Neural cell (in vitro differentiated cells): ENCODE data around the gene CCDC61. TPM values are rescaled to one million over a fixed set of nuclear protein-coding genes. Genes with fewer than 3 reads are reported as not detected.

Source experiments
- H2AFZ ChIP-seq: fragments of 200-600, 300-800 bp; sonication (generic), shearing (Covaris generic); 2 replicates; pipeline ENCODE4 v1.6.0; 2014; ENCODE audit warnings: low read depth, mild to moderate bottlenecking, antibody characterized with exemption, low read length, moderate library complexity
- H3F3A ChIP-seq: fragments of 200-600 bp; shearing (Covaris generic); 2 replicates; pipeline ENCODE4 v1.6.1; 2016; ENCODE audit warnings: mild to moderate bottlenecking, moderate library complexity, mixed read lengths, antibody characterized with exemption, low read length; ENCODE audit not compliant: insufficient read depth, poor library complexity, severe bottlenecking
- H3K27ac ChIP-seq: fragments of 200-600, 300-800 bp; sonication (generic), shearing (Covaris generic); 2 replicates; pipeline ENCODE4 v1.5.1; 2014; ENCODE audit warnings: mild to moderate bottlenecking, low read length, moderate library complexity
- H3K27me3 ChIP-seq: fragments of 300-800, 200-600 bp; sonication (generic), shearing (Covaris generic); 2 replicates; pipeline ENCODE4 v1.6.0; 2014; ENCODE audit warnings: mild to moderate bottlenecking, low read depth, low read length, moderate library complexity; ENCODE audit not compliant: insufficient read depth
- H3K36me3 ChIP-seq: fragments of 300-800, 200-600 bp; sonication (generic), shearing (Covaris generic); 2 replicates; pipeline ENCODE4 v1.5.1; 2014; ENCODE audit warnings: mild to moderate bottlenecking, antibody characterized with exemption, low read length, moderate library complexity; ENCODE audit not compliant: insufficient read depth
- H3K4me2 ChIP-seq: fragments of 300-800, 200-600 bp; sonication (generic), shearing (Covaris generic); 2 replicates; pipeline ENCODE4 v1.6.0; 2014; ENCODE audit warnings: mild to moderate bottlenecking, low read length
- H3K4me3 ChIP-seq: fragments of 300-800, 200-600 bp; sonication (generic), shearing (Covaris generic); 2 replicates; pipeline ENCODE4 v1.5.1; 2014; ENCODE audit warnings: mild to moderate bottlenecking, low read length, moderate library complexity
- H3K79me2 ChIP-seq: fragments of 200-600 bp; shearing (Covaris generic); replicated peaks from 2 replicates; pipeline ENCODE4 v1.6.0; 2014; ENCODE audit warnings: mild to moderate bottlenecking, low read length, moderate library complexity; ENCODE audit not compliant: insufficient read depth
- H3K9ac ChIP-seq: fragments of 300-800, 200-600 bp; sonication (generic), shearing (Covaris generic); 2 replicates; pipeline ENCODE4 v1.6.1; 2016; ENCODE audit warnings: mild to moderate bottlenecking, low read length, mixed read lengths
- H3K9me2 ChIP-seq: fragments of 200-600 bp; shearing (Covaris generic); 2 replicates; pipeline ENCODE4 v1.6.1; 2016; ENCODE audit warnings: mild to moderate bottlenecking, low read length, mixed read lengths; ENCODE audit not compliant: insufficient read depth
- H3K9me3 ChIP-seq: fragments of 200-600, 300-800 bp; sonication (generic), shearing (Covaris generic); 2 replicates; pipeline ENCODE4 v1.6.1; 2016; ENCODE audit warnings: mild to moderate bottlenecking, mixed run types, low read length, moderate library complexity, mixed read lengths
- H4K20me1 ChIP-seq: fragments of 200-600 bp; shearing (Covaris generic); 2 replicates; pipeline ENCODE4 v1.6.1; 2016; ENCODE audit warnings: mild to moderate bottlenecking, mixed run types; ENCODE audit not compliant: insufficient read depth
- EP300 ChIP-seq: fragments of 450-650 bp; conservative IDR thresholded peaks from 2 replicates; pipeline ENCODE4 v1.6.1; 2014; ENCODE audit warnings: antibody characterized with exemption, mild to moderate bottlenecking, moderate library complexity; ENCODE audit not compliant: poor library complexity, severe bottlenecking
- EZH2 ChIP-seq: fragments of 200-600, 300-800 bp; shearing (Covaris generic), sonication (generic); IDR thresholded peaks from 2 replicates; pipeline ENCODE4 v1.6.1; 2014; ENCODE audit warnings: antibody characterized with exemption, low read length, borderline replicate concordance, mild to moderate bottlenecking; ENCODE audit not compliant: insufficient read depth, poor library complexity, severe bottlenecking
- MXI1 ChIP-seq: fragments of 450-650 bp; conservative IDR thresholded peaks from 2 replicates; pipeline ENCODE4 v1.6.1; 2014; ENCODE audit warnings: antibody characterized with exemption, mild to moderate bottlenecking; ENCODE audit not compliant: poor library complexity, severe bottlenecking
- POLR2AphosphoS5 ChIP-seq: IDR thresholded peaks from 2 replicates; pipeline ENCODE4 v1.6.1; 2012
- RAD21 ChIP-seq: fragments of 450-650 bp; conservative IDR thresholded peaks from 2 replicates; pipeline ENCODE4 v1.6.1; 2014; ENCODE audit warnings: antibody characterized with exemption, mild to moderate bottlenecking, moderate library complexity
- SMC3 ChIP-seq: fragments of 450-650 bp; conservative IDR thresholded peaks from 2 replicates; pipeline ENCODE4 v1.6.1; 2014; ENCODE audit warnings: antibody characterized with exemption, mild to moderate bottlenecking, moderate library complexity; ENCODE audit not compliant: poor library complexity
- TAF1 ChIP-seq: IDR thresholded peaks from 2 replicates; pipeline ENCODE4 v1.6.1; 2012; ENCODE audit warnings: low read depth
- polyA plus RNA-seq: library from polyadenylated mRNA; depleted of rRNA; stranded (reverse); fragments of >200 nt; gene quantifications from 2 replicates; pipeline ENCODE4 v1.2.3, GENCODE V29; 2014
- TF ChIP-seq, protein P1 (sequence below): fragments of 450-650 bp; IDR thresholded peaks from 2 replicates; pipeline ENCODE4 v1.5.1; 2014; ENCODE audit warnings: antibody characterized with exemption, mild to moderate bottlenecking, moderate library complexity; ENCODE audit not compliant: poor library complexity, severe bottlenecking
- TF ChIP-seq, protein P2 (sequence below): IDR thresholded peaks from 2 replicates; pipeline ENCODE4 v1.6.1; 2012; ENCODE audit warnings: borderline replicate concordance

The CCDC61 gene
- polyA plus RNA-seq, 1 donor from 2014 or later = 0.82 TPM

- Histone ChIP-seq H2AFZ (no peak overlapping the region), H3K4me2 (no peak overlapping the region), H4K20me1 (no peaks in the 10 kb centered on the region), H3K27me3 (no peaks in the 10 kb centered on the region), H3K9me3 (no peaks in the 10 kb centered on the region), H3K9me2 (no peaks in the 10 kb centered on the region), H3K36me3 (no peaks in the 10 kb centered on the region), H3K79me2 (no peaks in the 10 kb centered on the region), H3F3A (no peaks in the 10 kb centered on the region), H3K4me3 (no peak overlapping the region), H3K9ac (no peak overlapping the region), H3K27ac (no peak overlapping the region)
- TF ChIP-seq MXI1 (no peak), POLR2AphosphoS5 (no peak)
- TF ChIP-seq, protein P1, sequence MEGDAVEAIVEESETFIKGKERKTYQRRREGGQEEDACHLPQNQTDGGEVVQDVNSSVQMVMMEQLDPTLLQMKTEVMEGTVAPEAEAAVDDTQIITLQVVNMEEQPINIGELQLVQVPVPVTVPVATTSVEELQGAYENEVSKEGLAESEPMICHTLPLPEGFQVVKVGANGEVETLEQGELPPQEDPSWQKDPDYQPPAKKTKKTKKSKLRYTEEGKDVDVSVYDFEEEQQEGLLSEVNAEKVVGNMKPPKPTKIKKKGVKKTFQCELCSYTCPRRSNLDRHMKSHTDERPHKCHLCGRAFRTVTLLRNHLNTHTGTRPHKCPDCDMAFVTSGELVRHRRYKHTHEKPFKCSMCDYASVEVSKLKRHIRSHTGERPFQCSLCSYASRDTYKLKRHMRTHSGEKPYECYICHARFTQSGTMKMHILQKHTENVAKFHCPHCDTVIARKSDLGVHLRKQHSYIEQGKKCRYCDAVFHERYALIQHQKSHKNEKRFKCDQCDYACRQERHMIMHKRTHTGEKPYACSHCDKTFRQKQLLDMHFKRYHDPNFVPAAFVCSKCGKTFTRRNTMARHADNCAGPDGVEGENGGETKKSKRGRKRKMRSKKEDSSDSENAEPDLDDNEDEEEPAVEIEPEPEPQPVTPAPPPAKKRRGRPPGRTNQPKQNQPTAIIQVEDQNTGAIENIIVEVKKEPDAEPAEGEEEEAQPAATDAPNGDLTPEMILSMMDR = no peak
These were observed 28.1 kb downstream of the CCDC61 start for GRCh38 chr19:46023311-46023779.

GRCh38 chr19:46025835-46026234, 30.6 kb downstream of the CCDC61 start:
- H3K9ac ChIP-seq = no peak overlapping the region
- no peaks in the 10 kb centered on the region for H4K20me1 ChIP-seq
- no peak overlapping the region for H3K4me3 ChIP-seq
- no peaks in the 10 kb centered on the region for H3K9me2 ChIP-seq
- TF ChIP-seq EZH2 (no peak), RAD21 (no peak), MXI1 (no peak), POLR2AphosphoS5 (no peak), EP300 (no peak), SMC3 (no peak), TAF1 (no peak)
- TF ChIP-seq, protein P2, sequence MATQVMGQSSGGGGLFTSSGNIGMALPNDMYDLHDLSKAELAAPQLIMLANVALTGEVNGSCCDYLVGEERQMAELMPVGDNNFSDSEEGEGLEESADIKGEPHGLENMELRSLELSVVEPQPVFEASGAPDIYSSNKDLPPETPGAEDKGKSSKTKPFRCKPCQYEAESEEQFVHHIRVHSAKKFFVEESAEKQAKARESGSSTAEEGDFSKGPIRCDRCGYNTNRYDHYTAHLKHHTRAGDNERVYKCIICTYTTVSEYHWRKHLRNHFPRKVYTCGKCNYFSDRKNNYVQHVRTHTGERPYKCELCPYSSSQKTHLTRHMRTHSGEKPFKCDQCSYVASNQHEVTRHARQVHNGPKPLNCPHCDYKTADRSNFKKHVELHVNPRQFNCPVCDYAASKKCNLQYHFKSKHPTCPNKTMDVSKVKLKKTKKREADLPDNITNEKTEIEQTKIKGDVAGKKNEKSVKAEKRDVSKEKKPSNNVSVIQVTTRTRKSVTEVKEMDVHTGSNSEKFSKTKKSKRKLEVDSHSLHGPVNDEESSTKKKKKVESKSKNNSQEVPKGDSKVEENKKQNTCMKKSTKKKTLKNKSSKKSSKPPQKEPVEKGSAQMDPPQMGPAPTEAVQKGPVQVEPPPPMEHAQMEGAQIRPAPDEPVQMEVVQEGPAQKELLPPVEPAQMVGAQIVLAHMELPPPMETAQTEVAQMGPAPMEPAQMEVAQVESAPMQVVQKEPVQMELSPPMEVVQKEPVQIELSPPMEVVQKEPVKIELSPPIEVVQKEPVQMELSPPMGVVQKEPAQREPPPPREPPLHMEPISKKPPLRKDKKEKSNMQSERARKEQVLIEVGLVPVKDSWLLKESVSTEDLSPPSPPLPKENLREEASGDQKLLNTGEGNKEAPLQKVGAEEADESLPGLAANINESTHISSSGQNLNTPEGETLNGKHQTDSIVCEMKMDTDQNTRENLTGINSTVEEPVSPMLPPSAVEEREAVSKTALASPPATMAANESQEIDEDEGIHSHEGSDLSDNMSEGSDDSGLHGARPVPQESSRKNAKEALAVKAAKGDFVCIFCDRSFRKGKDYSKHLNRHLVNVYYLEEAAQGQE = no peak
- TF ChIP-seq, protein P1 = no peak
- H2AFZ ChIP-seq = no peak overlapping the region
- H3F3A ChIP-seq = no peaks in the 10 kb centered on the region
- no peak overlapping the region for H3K4me2 ChIP-seq
- H3K9me3 ChIP-seq = no peaks in the 10 kb centered on the region
- H3K27me3 ChIP-seq = no peaks in the 10 kb centered on the region
- H3K36me3 ChIP-seq = no peaks in the 10 kb centered on the region
- H3K27ac ChIP-seq = no peak overlapping the region
- no peaks in the 10 kb centered on the region for H3K79me2 ChIP-seq
